SU-DHL-6 (cell line): ENCODE data around the gene CAMK1D.

Experiments used
- CTCF ChIP-seq: fragments of 200-600 bp; sonication (generic); IDR thresholded peaks from one replicate; pipeline ENCODE4 v1.5.1; 2017; ENCODE audit warnings: antibody characterized with exemption, mild to moderate bottlenecking, low read length, moderate library complexity; ENCODE audit not compliant: insufficient read depth, poor library complexity, severe bottlenecking
- EZH2phosphoT487 ChIP-seq: fragments of 200-600 bp; sonication (generic), shearing (Covaris generic); conservative IDR thresholded peaks from 2 replicates; pipeline ENCODE4 v1.6.1; 2018; ENCODE audit warnings: mild to moderate bottlenecking, antibody characterized with exemption, low read length, moderate library complexity, mixed read lengths

- no peak for TF ChIP-seq CTCF
- TF ChIP-seq EZH2phosphoT487 = no peak
Measured at GRCh38 chr10:12547301-12547771, 198.0 kb downstream of the CAMK1D start.
